Sigmoid colon (tissue), 7 donors: Measurements from ENCODE around the gene AHCYL2. TPM values are rescaled to one million over a fixed set of nuclear protein-coding genes. Genes with fewer than 3 reads are reported as not detected.

Source experiments
- DNase-seq: peaks from one replicate; pipeline ENCODE4 v3.0.0-alpha.2; 2019
- H3K27ac ChIP-seq, 4 donors: fragments of 200-600 bp; sonication (generic); one replicate each; pipeline ENCODE4 v1.5.1; 2016 to 2019; ENCODE audit warnings: mild to moderate bottlenecking in 1 of 4
- H3K27me3 ChIP-seq, 3 donors: fragments of 200-600 bp; sonication (generic); one replicate each; pipeline ENCODE4 v1.5.1; 2019; ENCODE audit warnings: mild to moderate bottlenecking in 1 of 3
- H3K36me3 ChIP-seq, 4 donors: fragments of 200-600 bp; sonication (generic); one replicate each; pipeline ENCODE4 v1.5.1; 2016 to 2019
- H3K4me1 ChIP-seq, 4 donors: fragments of 200-600 bp; sonication (generic); one replicate each; pipeline ENCODE4 v1.5.1; 2017 to 2019
- H3K4me3 ChIP-seq, 4 donors: fragments of 200-600 bp; sonication (generic); one replicate each; pipeline ENCODE4 v1.5.1; 2017 to 2019; ENCODE audit warnings: mild to moderate bottlenecking in 2 of 4, moderate library complexity in 1 of 4
- H3K9me3 ChIP-seq, 4 donors: fragments of 200-600 bp in 3 of 4; sonication (generic) in 3 of 4; one replicate each; pipeline versions ENCODE4 v1.5.1 to v1.6.1; 2013 to 2019
- EP300 ChIP-seq, 4 donors: sonication (generic); formaldehyde crosslinking; IDR thresholded peaks; one replicate each; pipeline ENCODE4 v1.6.1; 2017; ENCODE audit warnings: antibody characterized with exemption in 4 of 4
- POLR2A ChIP-seq, 2 donors: fragments of 450-650 bp; IDR thresholded peaks; one replicate each; pipeline ENCODE4 v1.6.1; 2016; ENCODE audit warnings: antibody characterized with exemption in 2 of 2, mild to moderate bottlenecking in 2 of 2, moderate library complexity in 2 of 2
- POLR2AphosphoS5 ChIP-seq, 4 donors: sonication (generic); formaldehyde crosslinking; IDR thresholded peaks; one replicate each; pipeline ENCODE4 v1.6.1; 2017; ENCODE audit warnings: antibody characterized with exemption in 4 of 4
- WGBS, 2 donors: extraction: QIAGEN DNeasy Blood & Tissue Kit; methylation state at CpG; one replicate each; pipeline ENCODE4 v1.1.7; 2013; 5-methylcytosine and 5-hydroxymethylcytosine counted together
- intact Hi-C: fragments of 100-400 bp; cut with DNase I; formaldehyde crosslinking; loops from one replicate; pipeline ENCODE4 v1.15.1; 2023
- polyA plus RNA-seq, 3 donors: library from polyadenylated mRNA; stranded (reverse); fragments of 200-250 nt; gene quantifications; one replicate each; pipeline ENCODE4 v1.2.3, GENCODE V29; 2013
- total RNA-seq, 4 donors: library from RNA; depleted of rRNA; stranded (reverse); fragments of >200 nt; gene quantifications; one replicate each; pipeline ENCODE4 v1.1.0, GENCODE V29; 2016
- TF ChIP-seq, protein P1 (sequence below), 4 experiments: fragments of 450-650 bp in 3 of 4; fragments of 200-600 bp in 1 of 4; IDR thresholded peaks; one replicate each; pipeline ENCODE4 v1.5.1; 2016 to 2019; ENCODE audit warnings: antibody characterized with exemption in 4 of 4, mild to moderate bottlenecking in 3 of 4, moderate library complexity in 2 of 4
- donor health status: healthy with polysubstance abuse.
- donor health status: Bipolar disorder and iron deficiency.
- donor health status: healthy.

The AHCYL2 gene
- total and polyA plus RNA-seq, 7 donors, result 12.5 to 219 (median 16.8) TPM

DNA sequence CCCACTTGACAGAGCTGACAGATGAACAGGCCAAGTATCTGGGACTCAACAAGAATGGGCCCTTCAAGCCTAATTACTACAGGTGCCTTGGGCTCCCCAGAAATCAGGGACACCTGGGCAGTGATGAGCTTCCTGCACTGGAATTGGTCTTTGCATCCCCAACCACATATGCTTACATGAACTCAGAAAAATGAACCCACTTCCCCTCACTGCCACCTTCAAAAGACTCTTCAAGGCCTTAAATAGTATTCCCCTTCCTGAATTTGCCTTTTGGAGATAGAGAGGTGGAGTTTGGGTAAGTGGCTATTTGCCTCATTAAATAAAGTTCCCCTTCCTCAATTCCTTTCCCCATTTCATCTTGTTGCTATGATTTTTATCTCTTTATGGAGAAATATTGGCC, 201.7 kb downstream of the AHCYL2 start:
- no peak overlapping the region for H3K4me3 ChIP-seq
- no peak overlapping the region for H3K27ac ChIP-seq
- no peak for DNase-seq
- no peaks in the 10 kb centered on the region for H3K9me3 ChIP-seq
- H3K36me3 ChIP-seq, result peaks cover 0 to 46% (median 3%) of the 10 kb centered on the region in 4 donors
- no peaks in the 10 kb centered on the region for H3K27me3 ChIP-seq
- TF ChIP-seq POLR2A (IDR thresholded peaks at IDR 0.05) (no peak), POLR2AphosphoS5 (IDR thresholded peaks at IDR 0.05) (no peak), EP300 (IDR thresholded peaks at IDR 0.05) (no peak)
- TF ChIP-seq, protein P1, sequence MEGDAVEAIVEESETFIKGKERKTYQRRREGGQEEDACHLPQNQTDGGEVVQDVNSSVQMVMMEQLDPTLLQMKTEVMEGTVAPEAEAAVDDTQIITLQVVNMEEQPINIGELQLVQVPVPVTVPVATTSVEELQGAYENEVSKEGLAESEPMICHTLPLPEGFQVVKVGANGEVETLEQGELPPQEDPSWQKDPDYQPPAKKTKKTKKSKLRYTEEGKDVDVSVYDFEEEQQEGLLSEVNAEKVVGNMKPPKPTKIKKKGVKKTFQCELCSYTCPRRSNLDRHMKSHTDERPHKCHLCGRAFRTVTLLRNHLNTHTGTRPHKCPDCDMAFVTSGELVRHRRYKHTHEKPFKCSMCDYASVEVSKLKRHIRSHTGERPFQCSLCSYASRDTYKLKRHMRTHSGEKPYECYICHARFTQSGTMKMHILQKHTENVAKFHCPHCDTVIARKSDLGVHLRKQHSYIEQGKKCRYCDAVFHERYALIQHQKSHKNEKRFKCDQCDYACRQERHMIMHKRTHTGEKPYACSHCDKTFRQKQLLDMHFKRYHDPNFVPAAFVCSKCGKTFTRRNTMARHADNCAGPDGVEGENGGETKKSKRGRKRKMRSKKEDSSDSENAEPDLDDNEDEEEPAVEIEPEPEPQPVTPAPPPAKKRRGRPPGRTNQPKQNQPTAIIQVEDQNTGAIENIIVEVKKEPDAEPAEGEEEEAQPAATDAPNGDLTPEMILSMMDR (IDR thresholded peaks at IDR 0.05), result no peak
- no peaks in the 10 kb centered on the region for H3K4me1 ChIP-seq
- intact Hi-C loops, result no loop called here

DNA sequence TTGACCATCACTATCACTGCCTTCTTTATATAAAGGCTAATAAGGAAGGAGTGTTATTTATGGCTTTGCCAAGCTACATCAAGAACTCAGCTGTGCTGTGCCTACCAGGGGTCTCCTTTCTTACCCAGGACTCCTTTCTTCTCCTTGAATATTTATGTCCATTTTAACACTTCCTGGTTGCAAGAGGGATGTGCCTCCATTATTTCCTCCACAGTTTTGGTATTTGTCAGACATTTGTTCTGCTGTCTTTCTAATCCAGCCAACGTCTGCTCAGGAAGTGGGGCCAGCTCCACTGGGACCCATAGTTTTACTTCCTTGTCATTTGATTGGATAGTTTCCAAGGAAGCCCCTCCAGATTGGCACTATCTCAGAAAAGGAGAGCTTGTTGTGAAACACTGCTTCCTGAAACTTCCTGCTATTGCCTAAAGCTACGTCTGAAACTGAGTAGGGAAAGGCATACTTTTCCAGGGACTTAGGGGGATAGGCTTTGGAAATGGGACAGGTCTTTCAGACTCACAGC, 202.8 kb downstream of the AHCYL2 start:
- intact Hi-C loops, result no loop called here
- Histone ChIP-seq H3K36me3 (peaks cover 0 to 45% (median 3%) of the 10 kb centered on the region in 4 donors), H3K9me3 (no peaks in the 10 kb centered on the region), H3K4me3 (no peak overlapping the region), H3K4me1 (no peaks in the 10 kb centered on the region), H3K27ac (no peak overlapping the region), H3K27me3 (peaks cover under 1 to 10% (median 5%) of the 10 kb centered on the region in 3 donors)
- no peak for DNase-seq
- WGBS, 2 donors, result 61 to 81% methylated on average over 2 of the region's 2 CpGs
- TF ChIP-seq POLR2AphosphoS5 (IDR thresholded peaks at IDR 0.05), result no peak
- no peak for TF ChIP-seq POLR2A (IDR thresholded peaks at IDR 0.05)
- TF ChIP-seq, protein P1 (IDR thresholded peaks at IDR 0.05), result no peak
- no peak for TF ChIP-seq EP300 (IDR thresholded peaks at IDR 0.05)

DNA sequence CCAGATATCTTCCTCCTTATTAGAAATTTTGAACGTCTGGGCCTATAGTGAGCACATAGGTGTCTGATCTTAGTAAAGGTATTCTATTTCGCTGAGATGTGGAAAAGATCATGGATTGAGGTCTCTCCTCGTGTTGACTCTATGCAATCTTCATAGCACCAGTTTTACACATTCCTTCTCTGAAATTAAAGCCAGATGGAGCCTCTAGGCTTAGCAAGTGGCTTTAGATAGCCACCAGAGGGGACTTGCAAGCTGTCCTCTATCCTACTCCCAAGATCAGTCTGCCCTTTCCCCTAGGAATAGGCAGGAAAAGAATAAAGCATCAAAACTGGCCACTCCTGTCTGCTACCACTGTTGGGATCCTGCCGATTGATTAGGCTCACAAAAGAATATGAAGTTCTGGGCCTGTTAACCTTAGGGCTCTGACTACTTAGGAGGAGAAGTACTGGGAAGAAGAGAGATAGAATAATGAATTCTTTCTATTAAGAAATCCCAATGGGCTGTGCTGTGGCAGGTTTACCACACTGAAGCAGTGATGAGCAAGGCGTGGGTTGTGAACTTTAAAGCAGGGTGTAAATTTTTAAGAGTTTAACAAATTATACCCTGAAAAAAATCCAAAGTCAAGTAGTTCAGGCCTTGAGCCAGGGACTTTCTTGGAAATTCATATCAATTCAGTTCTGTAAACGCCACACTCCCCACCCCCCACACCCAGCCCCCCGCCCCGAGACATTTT, 207.2 kb downstream of the AHCYL2 start:
- no peak overlapping the region for H3K27ac ChIP-seq

DNA sequence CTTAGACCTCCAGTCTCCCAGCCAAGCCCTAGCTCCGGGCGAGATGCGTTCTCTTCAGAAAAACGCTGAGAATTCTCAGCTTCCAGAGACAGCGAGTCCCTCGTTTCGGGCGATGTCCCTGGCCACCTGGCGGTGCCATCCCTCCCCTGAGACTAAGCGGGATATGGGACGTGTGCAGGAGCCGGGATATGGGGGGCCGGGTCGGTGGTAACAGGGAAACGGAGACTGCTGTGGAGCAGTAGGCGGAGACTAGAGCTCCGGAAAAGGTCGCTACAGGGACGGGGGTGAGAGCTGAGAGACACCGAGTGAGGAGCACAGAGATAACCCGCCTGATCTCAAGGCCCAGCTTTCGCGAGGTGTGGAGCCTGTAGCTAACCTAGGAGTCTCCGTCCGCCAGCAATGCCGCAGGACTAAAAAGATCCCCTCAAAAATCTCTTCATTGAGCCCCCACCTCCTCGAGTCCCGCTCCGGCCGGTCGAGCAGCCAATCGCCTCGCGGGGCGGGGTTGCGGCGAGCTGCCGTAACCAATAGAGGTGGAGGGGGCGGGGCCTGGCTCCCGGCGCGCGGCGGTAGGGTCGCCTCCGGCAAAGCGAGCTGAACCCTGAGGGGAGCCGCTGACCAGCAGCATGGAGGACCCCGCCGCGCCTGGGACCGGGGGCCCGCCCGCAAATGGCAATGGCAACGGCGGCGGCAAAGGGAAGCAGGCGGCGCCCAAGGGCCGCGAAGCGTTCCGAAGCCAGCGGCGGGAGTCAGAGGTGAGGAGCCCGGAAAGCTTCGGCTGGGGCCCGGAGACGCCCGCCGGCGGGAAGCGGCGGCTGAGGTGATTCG, 209.2 kb downstream of the AHCYL2 start, which contains the start of gene STRIP2:
TSS of gene STRIP2 (plus strand) at position 586 of the 828 bp plus-strand sequence. CDS start at position 627, 41 bp downstream.
- DNase-seq, result peak; percentile 94
- Histone ChIP-seq H3K36me3 (no peaks in the 10 kb centered on the region), H3K4me3 (peak within 1 kb of the TSS; percentile 45 to 84 (median 61)), H3K27ac (peak within 1 kb of the TSS; percentile 52 to 73 (median 70)), H3K4me1 (peaks cover 0 to 22% (median 16%) of the 10 kb centered on the region in 4 donors), H3K27me3 (peaks cover 8 to 33% (median 19%) of the 10 kb centered on the region in 3 donors), H3K9me3 (no peaks in the 10 kb centered on the region)
- TF ChIP-seq POLR2A (IDR thresholded peaks at IDR 0.05) (no peak), POLR2AphosphoS5 (IDR thresholded peaks at IDR 0.05) (peak in 2 of 4 donors; percentile 11 to 81)
- intact Hi-C loops, result no loop called here
- WGBS, 2 donors, result 0% methylated on average over 75 of the region's 75 CpGs

More for the DNA sequence above, 207.2 kb downstream of the AHCYL2 start:
- intact Hi-C loops, result no loop called here
- DNase-seq, result no peak
- TF ChIP-seq POLR2A (IDR thresholded peaks at IDR 0.05), result no peak
- TF ChIP-seq, protein P1 (IDR thresholded peaks at IDR 0.05), result no peak
- no peak for TF ChIP-seq POLR2AphosphoS5 (IDR thresholded peaks at IDR 0.05)
- no peak for TF ChIP-seq EP300 (IDR thresholded peaks at IDR 0.05)
- Histone ChIP-seq H3K36me3 (peaks cover 0 to 10% (median 0%) of the 10 kb centered on the region in 4 donors), H3K27me3 (peaks cover 8 to 33% (median 19%) of the 10 kb centered on the region in 3 donors), H3K9me3 (no peaks in the 10 kb centered on the region), H3K4me3 (no peak overlapping the region), H3K4me1 (peaks cover 0 to 22% (median 16%) of the 10 kb centered on the region in 4 donors)
- WGBS, 2 donors, result 68 to 86% methylated on average over 8 of the region's 8 CpGs
